Spleen (tissue), 11 donors: ENCODE results near the gene SPATA25. TPM values are rescaled to one million over a fixed set of nuclear protein-coding genes. Genes with fewer than 3 reads are reported as not detected.

Source experiments
- DNase-seq: peaks from one replicate; pipeline ENCODE4 v3.0.0-alpha.2; 2020
- H3K27ac ChIP-seq, 8 donors: fragments of 200-600 bp; sonication (generic) in 7 of 8; 1 replicate in 4 of 8; 2 replicates in 4 of 8; pipeline versions ENCODE4 v1.5.0 to v1.8.0; 2016 to 2021; ENCODE audit warnings: inconsistent platforms in 4 of 8, mild to moderate bottlenecking in 4 of 8, moderate library complexity in 1 of 8
- H3K27me3 ChIP-seq, 7 donors: fragments of 200-600 bp; sonication (generic) in 6 of 7; replicated peaks in 1 of 7; 1 replicate in 4 of 7; 2 replicates in 3 of 7; pipeline versions ENCODE4 v1.5.0 to v1.8.0; 2016 to 2021; ENCODE audit warnings: inconsistent platforms in 3 of 7, mild to moderate bottlenecking in 1 of 7
- H3K36me3 ChIP-seq, 6 donors: fragments of 200-600 bp; sonication (generic) in 5 of 6; 1 replicate in 4 of 6; 2 replicates in 2 of 6; pipeline versions ENCODE4 v1.5.0 to v1.8.0; 2016 to 2021; ENCODE audit warnings: inconsistent platforms in 2 of 6
- H3K4me1 ChIP-seq, 6 donors: fragments of 200-600 bp; sonication (generic) in 5 of 6; 1 replicate in 3 of 6; 2 replicates in 3 of 6; pipeline versions ENCODE4 v1.5.0 to v1.8.0; 2016 to 2021; ENCODE audit warnings: inconsistent platforms in 3 of 6
- H3K4me3 ChIP-seq, 8 donors: fragments of 200-600 bp; sonication (generic) in 7 of 8; 1 replicate in 4 of 8; 2 replicates in 4 of 8; pipeline versions ENCODE4 v1.5.0 to v1.8.0; 2016 to 2021; ENCODE audit warnings: inconsistent platforms in 4 of 8, mild to moderate bottlenecking in 4 of 8, moderate library complexity in 2 of 8
- H3K9me3 ChIP-seq, 8 donors: fragments of 200-600 bp; sonication (generic) in 7 of 8; 1 replicate in 4 of 8; 2 replicates in 4 of 8; pipeline versions ENCODE4 v1.5.0 to v1.8.0; 2016 to 2021; ENCODE audit warnings: inconsistent platforms in 4 of 8
- POLR2A ChIP-seq, 3 donors: fragments of 450-650 bp; IDR thresholded peaks; one replicate each; pipeline ENCODE4 v1.5.1; 2017; ENCODE audit warnings: antibody characterized with exemption in 3 of 3, mild to moderate bottlenecking in 1 of 3
- POLR2AphosphoS5 ChIP-seq, 3 donors: sonication (generic); formaldehyde crosslinking; IDR thresholded peaks; one replicate each; pipeline ENCODE4 v1.5.1; 2017; ENCODE audit warnings: antibody characterized with exemption in 3 of 3
- WGBS, 5 donors: extraction: QIAGEN DNeasy Blood & Tissue Kit in 3 of 5; methylation state at CpG; one replicate each; pipeline versions ENCODE4 v1.1.5 to v1.1.7; 2013 to 2018; 5-methylcytosine and 5-hydroxymethylcytosine counted together
- intact Hi-C: fragments of 100-400 bp; cut with DNase I; formaldehyde crosslinking; loops from one replicate; pipeline ENCODE4 v1.15.0; 2023; ENCODE audit warnings: low total_unique reads
- polyA plus RNA-seq, 3 donors: library from polyadenylated mRNA; stranded (reverse); fragments of 200-250 nt; gene quantifications; one replicate each; pipeline ENCODE4 v1.2.1, GENCODE V29; 2013
- total RNA-seq, 7 donors: library from RNA; depleted of rRNA in 3 of 7; stranded (reverse); fragments of >200 nt in 3 of 7; fragmentation: NEBNext Ultra II Directional in 4 of 7; extraction: Animal tissue kit (Norgen Biotek cat#: 25700) in 4 of 7; gene quantifications; one replicate each; pipeline versions ENCODE4 v1.1.0 to v1.2.1, GENCODE V29; 2016 to 2021
- TF ChIP-seq, protein P1 (sequence below), 11 experiments: fragments of 200-600 bp in 7 of 11; fragments of 450-650 bp in 4 of 11; sonication (generic) in 4 of 11; IDR thresholded peaks in 8 of 11; conservative IDR thresholded peaks in 3 of 11; 1 replicate in 7 of 11; 2 replicates in 4 of 11; pipeline versions ENCODE4 v1.4.0 to v1.8.0; 2016 to 2021; ENCODE audit warnings: antibody characterized with exemption in 11 of 11, inconsistent platforms in 4 of 11, mild to moderate bottlenecking in 1 of 11
- donor health status: healthy with polysubstance abuse.
- donor health status: DM: no; HTN: no; CAD: no; lungs with moderate emphysema.
- donor health status: DM: no; HTN: no; CAD: no.
- donor health status: Bipolar disorder and iron deficiency.
- donor health status: healthy.
- donor health status: DM: no; HTN: no; CAD: no.
- donor health status: DM: yes; HTN: yes; CAD: no.

The SPATA25 gene
- total and polyA plus RNA-seq, 10 donors = 0.41 to 11.5 (median 3.0) TPM

DNA sequence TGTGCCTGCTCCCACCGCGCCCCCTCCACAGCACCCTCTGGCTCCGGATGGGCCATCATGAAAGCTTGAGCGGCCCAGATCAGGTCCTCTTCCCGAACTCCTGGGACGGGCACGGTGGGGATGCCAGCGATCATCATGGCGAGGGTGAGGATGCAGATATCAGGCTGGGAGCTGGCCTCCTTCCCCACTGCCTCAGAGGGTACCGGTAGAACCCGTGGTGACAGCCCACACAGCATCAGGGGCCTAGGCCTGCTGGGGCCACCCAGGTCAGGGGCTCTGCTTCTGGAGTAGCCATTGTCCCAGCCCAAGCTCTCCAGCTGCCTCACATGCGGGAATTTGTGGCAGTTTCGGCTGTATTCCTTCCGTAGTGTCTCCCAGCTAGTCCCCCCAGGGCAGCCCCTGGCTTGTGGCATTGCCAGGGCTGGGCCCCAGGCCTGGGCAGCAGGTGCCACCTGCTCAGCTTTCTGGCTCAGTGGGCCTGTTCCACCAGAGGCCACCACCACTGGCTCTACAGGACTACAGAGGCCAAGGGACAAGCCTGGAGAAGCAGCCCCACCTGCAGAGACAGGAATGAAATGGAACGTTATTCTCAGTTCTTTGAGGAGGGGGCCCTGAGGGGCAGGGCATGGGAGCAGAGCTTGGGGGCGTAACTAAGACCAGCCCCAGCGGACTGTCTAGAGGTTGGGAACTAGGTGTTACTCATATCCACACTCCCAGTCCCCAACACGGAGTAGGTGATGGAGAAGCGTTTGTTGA, 654 bp downstream of the SPATA25 start:
- no peak overlapping the region for H3K4me3 ChIP-seq
- peaks cover 29 to 81% (median 62%) of the 10 kb centered on the region in 6 donors for H3K4me1 ChIP-seq
- no peak for DNase-seq
- TF ChIP-seq POLR2AphosphoS5 (IDR thresholded peaks at IDR 0.05) = peak in 1 of 3 donors; percentile 23
- TF ChIP-seq, protein P1, sequence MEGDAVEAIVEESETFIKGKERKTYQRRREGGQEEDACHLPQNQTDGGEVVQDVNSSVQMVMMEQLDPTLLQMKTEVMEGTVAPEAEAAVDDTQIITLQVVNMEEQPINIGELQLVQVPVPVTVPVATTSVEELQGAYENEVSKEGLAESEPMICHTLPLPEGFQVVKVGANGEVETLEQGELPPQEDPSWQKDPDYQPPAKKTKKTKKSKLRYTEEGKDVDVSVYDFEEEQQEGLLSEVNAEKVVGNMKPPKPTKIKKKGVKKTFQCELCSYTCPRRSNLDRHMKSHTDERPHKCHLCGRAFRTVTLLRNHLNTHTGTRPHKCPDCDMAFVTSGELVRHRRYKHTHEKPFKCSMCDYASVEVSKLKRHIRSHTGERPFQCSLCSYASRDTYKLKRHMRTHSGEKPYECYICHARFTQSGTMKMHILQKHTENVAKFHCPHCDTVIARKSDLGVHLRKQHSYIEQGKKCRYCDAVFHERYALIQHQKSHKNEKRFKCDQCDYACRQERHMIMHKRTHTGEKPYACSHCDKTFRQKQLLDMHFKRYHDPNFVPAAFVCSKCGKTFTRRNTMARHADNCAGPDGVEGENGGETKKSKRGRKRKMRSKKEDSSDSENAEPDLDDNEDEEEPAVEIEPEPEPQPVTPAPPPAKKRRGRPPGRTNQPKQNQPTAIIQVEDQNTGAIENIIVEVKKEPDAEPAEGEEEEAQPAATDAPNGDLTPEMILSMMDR (IDR thresholded peaks at IDR 0.05 in 8 of 11, conservative IDR thresholded peaks at IDR 0.05 in 3 of 11) = no peak
- peaks cover 0 to 65% (median 24%) of the 10 kb centered on the region in 6 donors for H3K36me3 ChIP-seq
- H3K9me3 ChIP-seq = no peaks in the 10 kb centered on the region
- H3K27ac ChIP-seq = peak overlapping the region in 1 of 8 donors; percentile 2
- H3K27me3 ChIP-seq = no peaks in the 10 kb centered on the region
- intact Hi-C loops = loop anchor here (10.0 kb wide), 1 partner anchor 92 kb away; the partner anchor contains the start of genes DNTTIP1 and WFDC3
- WGBS, 5 donors = 93 to 96% (median 96%) methylated on average over 16 to 19 of the region's 19 CpGs

DNA sequence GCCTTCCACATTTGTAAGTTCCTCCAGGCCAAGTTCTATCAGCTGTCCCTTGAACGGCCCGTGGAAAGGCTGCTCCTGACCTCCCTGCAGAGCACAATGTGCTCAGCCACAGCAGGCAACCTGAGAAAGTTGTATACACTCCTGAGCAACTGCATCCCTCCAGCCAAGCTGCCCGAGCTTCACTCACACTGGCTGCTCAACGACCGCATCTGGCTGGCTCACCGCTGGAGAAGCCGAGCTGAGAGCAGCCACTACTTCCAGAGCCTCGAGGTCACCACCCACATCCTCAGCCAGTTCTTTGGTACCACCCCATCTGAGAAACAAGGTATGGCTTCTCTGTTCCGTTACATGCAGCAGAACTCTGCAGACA, 4.3 kb downstream of the SPATA25 start:
- Histone ChIP-seq H3K9me3 (no peaks in the 10 kb centered on the region), H3K4me3 (no peak overlapping the region), H3K36me3 (peaks cover 0 to 69% (median 29%) of the 10 kb centered on the region in 6 donors), H3K27me3 (no peaks in the 10 kb centered on the region), H3K27ac (no peak overlapping the region), H3K4me1 (peaks cover 28 to 63% (median 48%) of the 10 kb centered on the region in 6 donors)
- TF ChIP-seq POLR2A (IDR thresholded peaks at IDR 0.05) = no peak
- no peak for TF ChIP-seq POLR2AphosphoS5 (IDR thresholded peaks at IDR 0.05)
- TF ChIP-seq, protein P1 (IDR thresholded peaks at IDR 0.05 in 8 of 11, conservative IDR thresholded peaks at IDR 0.05 in 3 of 11) = no peak
- DNase-seq = peak; percentile 62
- 80 to 91% (median 86%) methylated on average over 9 of the region's 9 CpGs for WGBS, 5 donors
- intact Hi-C loops = loop anchor here (10.0 kb wide), 1 partner anchor 88 kb away; the partner anchor contains the start of genes DNTTIP1 and WFDC3

DNA sequence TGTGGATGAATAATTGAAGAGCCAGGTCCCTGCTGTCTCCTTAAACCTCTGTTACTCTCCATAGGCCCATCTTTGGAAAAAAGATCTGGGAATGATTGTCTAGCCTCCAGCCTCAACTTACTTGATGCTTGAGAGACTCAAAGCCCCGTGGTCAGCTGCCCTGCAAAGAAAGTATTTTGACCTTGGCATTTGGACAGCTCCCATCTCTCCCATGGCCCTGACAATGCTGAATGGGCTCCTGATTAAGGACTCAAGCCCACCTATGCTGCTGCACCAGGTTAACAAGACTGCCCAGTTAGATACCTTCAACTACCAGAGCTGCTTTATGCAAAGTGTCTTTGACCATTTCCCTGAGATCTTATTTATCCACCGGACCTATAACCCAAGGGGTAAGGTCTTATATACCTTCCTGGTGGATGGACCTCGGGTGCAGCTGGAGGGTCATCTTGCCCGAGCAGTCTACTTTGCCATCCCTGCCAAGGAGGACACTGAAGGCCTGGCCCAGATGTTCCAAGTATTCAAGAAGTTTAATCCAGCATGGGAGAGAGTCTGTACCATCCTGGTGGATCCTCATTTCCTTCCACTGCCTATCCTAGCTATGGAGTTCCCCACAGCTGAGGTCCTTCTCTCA, 4.8 kb downstream of the SPATA25 start:
- DNase-seq = peak; percentile 19
- Histone ChIP-seq H3K4me1 (peaks cover 28 to 63% (median 48%) of the 10 kb centered on the region in 6 donors), H3K9me3 (no peaks in the 10 kb centered on the region), H3K27ac (no peak overlapping the region), H3K27me3 (no peaks in the 10 kb centered on the region), H3K4me3 (no peak overlapping the region), H3K36me3 (peaks cover 0 to 69% (median 34%) of the 10 kb centered on the region in 6 donors)
- intact Hi-C loops = loop anchor here (10.0 kb wide), 1 partner anchor 88 kb away; the partner anchor contains the start of genes DNTTIP1 and WFDC3
- TF ChIP-seq, protein P1 (IDR thresholded peaks at IDR 0.05 in 8 of 11, conservative IDR thresholded peaks at IDR 0.05 in 3 of 11) = no peak
- TF ChIP-seq POLR2A (IDR thresholded peaks at IDR 0.05) = no peak
- 80 to 93% (median 84%) methylated on average over 4 of the region's 4 CpGs for WGBS, 5 donors
